K562 (cell line): ENCODE results near the gene PMP22. TPM values are rescaled to one million over a fixed set of nuclear protein-coding genes. Genes with fewer than 3 reads are reported as not detected.
A peak's percentile ranks its signal among the peaks of the same experiment; 100 is the strongest.

Experiments used
- ATAC-seq: fragments of 200-7000 bp; cut with Tn5 transposase; 3 replicates; pipeline ENCODE4 v1.9.1; 2020; ENCODE audit warnings: moderate library complexity
- BruUV-seq: library from RNA; stranded (reverse); fragments of 400-500 nt; replicated peaks from 2 replicates; lab custom pipeline; 2021; lab: Mats Ljungman, UMichigan
- CTCF ChIA-PET: fragments of 300-600 bp; formaldehyde crosslinking; extraction: SDS; loops from one replicate; lab custom pipeline; 2021; ENCODE audit warnings: low intra/inter-chr PET ratio; lab: Yijun Ruan, JAX
- POLR2A ChIA-PET: fragments of 300-600, 350-650 bp; sonication (Branson Sonifier 250); formaldehyde crosslinking; extraction: SDS; loops from one replicate; lab custom pipeline; 2021; ENCODE audit warnings: antibody characterized with exemption, inconsistent platforms; lab: Yijun Ruan, JAX
- DNase-seq, 4 experiments: peaks; one replicate each; pipeline versions ENCODE4 v3.0.0 to v3.0.0-alpha.2; 2011 to 2018; ENCODE audit warnings: low spot score in 3 of 4, mixed read lengths in 3 of 4; ENCODE audit errors: extremely low read depth in 1 of 4
- FAIRE-seq: peaks from 2 replicates; lab custom pipeline; 2011; peaks lifted over from hg19 to GRCh38; lab: Jason Lieb, UNC
- H2AFZ ChIP-seq: 2 replicates; pipeline ENCODE4 v1.6.0; 2011; ENCODE audit warnings: low read depth, low read length, control low read depth, inconsistent platforms
- H3K27ac ChIP-seq: fragments of 200-600 bp; 3 replicates; pipeline ENCODE4 v1.8.0; 2011; ENCODE audit warnings: low read depth, mild to moderate bottlenecking, control low read depth, inconsistent platforms, low read length, moderate library complexity, mixed read lengths; ENCODE audit errors: extremely low read depth
- H3K27me3 ChIP-seq, 2 experiments: fragments of 300-600 bp in 1 of 2; 2 replicates in 1 of 2; 3 replicates in 1 of 2; pipeline versions ENCODE4 v1.6.0 to v1.8.0; 2011; ENCODE audit warnings: inconsistent platforms in 2 of 2, low read length in 2 of 2, mild to moderate bottlenecking in 1 of 2, mixed read lengths in 1 of 2, moderate library complexity in 1 of 2; ENCODE audit not compliant: control insufficient read depth in 2 of 2, insufficient read depth in 2 of 2
- H3K36me3 ChIP-seq: fragments of 300-600 bp; 3 replicates; pipeline ENCODE4 v1.8.0; 2011; ENCODE audit warnings: mild to moderate bottlenecking, low read length, inconsistent platforms; ENCODE audit not compliant: control insufficient read depth, insufficient read depth
- H3K4me1 ChIP-seq, 2 experiments: fragments of 200-600 bp in 1 of 2; replicated peaks in 1 of 2; 2 replicates in 1 of 2; 3 replicates in 1 of 2; pipeline versions ENCODE4 v1.5.1 to v1.8.0; 2011; ENCODE audit warnings: inconsistent platforms in 2 of 2, low read length in 2 of 2, mild to moderate bottlenecking in 1 of 2, mixed read lengths in 1 of 2, moderate library complexity in 1 of 2; ENCODE audit not compliant: control insufficient read depth in 2 of 2, insufficient read depth in 2 of 2
- H3K4me2 ChIP-seq: 2 replicates; pipeline ENCODE4 v1.6.1; 2011; ENCODE audit warnings: low read length, control low read depth, inconsistent platforms, mixed read lengths; ENCODE audit not compliant: insufficient read depth
- H3K4me3 ChIP-seq: fragments of 200-600 bp; sonication (generic), shearing (Covaris generic); 2 replicates; pipeline ENCODE4 v1.5.1; 2016; ENCODE audit warnings: control low read depth, inconsistent platforms
- H3K79me2 ChIP-seq: fragments of 200-600 bp; 3 replicates; pipeline ENCODE4 v1.8.0; 2011; ENCODE audit warnings: low read length, inconsistent platforms; ENCODE audit not compliant: control insufficient read depth, insufficient read depth
- H3K9ac ChIP-seq, 2 experiments: 2 replicates each; pipeline versions ENCODE4 v1.6.0 to v1.6.1; 2011; ENCODE audit warnings: low read depth in 2 of 2, low read length in 2 of 2, control low read depth in 1 of 2, inconsistent platforms in 1 of 2, mild to moderate bottlenecking in 1 of 2, mixed read lengths in 1 of 2; ENCODE audit not compliant: insufficient read depth in 1 of 2
- H3K9me1 ChIP-seq: one replicate; pipeline ENCODE4 v1.6.0; 2011; ENCODE audit warnings: inconsistent platforms, mild to moderate bottlenecking, low read length, moderate library complexity; ENCODE audit not compliant: control insufficient read depth, insufficient read depth
- H3K9me3 ChIP-seq: replicated peaks from 2 replicates; pipeline ENCODE4 v1.5.1; 2011; ENCODE audit warnings: low read depth, low read length, inconsistent platforms; ENCODE audit not compliant: control insufficient read depth, insufficient read depth
- H4K20me1 ChIP-seq: replicated peaks from 2 replicates; pipeline ENCODE4 v1.6.1; 2011; ENCODE audit warnings: low read length, inconsistent platforms, mixed read lengths; ENCODE audit not compliant: control insufficient read depth, insufficient read depth
- ARNT ChIP-seq, 2 experiments: fragments of 450-650 bp; IDR thresholded peaks; 2 replicates each; pipeline ENCODE4 v1.6.1; 2016; ENCODE audit warnings: mild to moderate bottlenecking in 1 of 2
- FOS ChIP-seq: IDR thresholded peaks from 3 replicates; pipeline ENCODE4 v1.6.1; 2011; ENCODE audit not compliant: insufficient read length; ENCODE audit errors: extremely low read depth
- GABPB1 ChIP-seq: sonication (generic); formaldehyde crosslinking; IDR thresholded peaks from 2 replicates; pipeline ENCODE4 v1.8.0; 2022; ENCODE audit warnings: mild to moderate bottlenecking, missing genetic modification reagents
- NRF1 ChIP-seq, 2 experiments: fragments of 450-650 bp; IDR thresholded peaks in 1 of 2; conservative IDR thresholded peaks in 1 of 2; 2 replicates each; pipeline ENCODE4 v1.6.1; 2014; ENCODE audit warnings: mild to moderate bottlenecking in 2 of 2
- PHF20 ChIP-seq: fragments of 450-650 bp; IDR thresholded peaks from 2 replicates; pipeline ENCODE4 v1.6.1; 2018; ENCODE audit not compliant: partially characterized antibody
- WGBS: fragments of 100-300 bp; shearing (Covaris generic); methylation state at CpG from one replicate; pipeline ENCODE4 v1.1.6; 2016; ENCODE audit warnings: low coverage, mixed read lengths; ENCODE audit not compliant: insufficient coverage; ENCODE audit errors: missing lambda C conversion rate; 5-methylcytosine and 5-hydroxymethylcytosine counted together
- in situ Hi-C: fragments of 300-500 bp; cut with MboI; formaldehyde crosslinking; loops from 4 replicates; pipeline ENCODE4 v1.15.0; 2018; ENCODE audit warnings: inconsistent platforms, mixed read lengths
- intact Hi-C: fragments of 100-400 bp; cut with micrococcal nuclease; formaldehyde crosslinking; loops from 2 replicates; pipeline ENCODE4 v1.14.2; 2022
- polyA plus RNA-seq, 8 experiments: library from polyadenylated mRNA; depleted of rRNA in 4 of 8; stranded (reverse) in 5 of 8; unstranded in 3 of 8; fragments of >200 nt; fragmentation: Nextera tagmentation in 2 of 8; fragmentation: Illumina TruSeq in 1 of 8; extraction: Ambion mirVana in 2 of 8; extraction: Trizol in 1 of 8; gene quantifications; 2 replicates each; pipeline versions ENCODE4 v1.2.1 to v1.2.3, GENCODE V29; 2011 to 2014; ENCODE audit warnings: inconsistent platforms in 1 of 8, missing spikeins in 1 of 8
- total RNA-seq, 7 experiments: library from RNA; depleted of rRNA in 6 of 7; stranded (reverse); fragments of >200 nt in 6 of 7; fragmentation: Illumina TruSeq in 2 of 7; extraction: Trizol in 2 of 7; gene quantifications; 2 replicates each; pipeline versions ENCODE4 v1.2.1 to v1.2.3, GENCODE V29; 2011 to 2021; ENCODE audit warnings: low replicate concordance in 1 of 7

Gene PMP22
- total and polyA plus RNA-seq, 9 of the 15 experiments (the other 6 are each of a cell fraction or from before 2014, with no cell fraction given): 12.6 to 62.3 (median 25.8) TPM

DNA sequence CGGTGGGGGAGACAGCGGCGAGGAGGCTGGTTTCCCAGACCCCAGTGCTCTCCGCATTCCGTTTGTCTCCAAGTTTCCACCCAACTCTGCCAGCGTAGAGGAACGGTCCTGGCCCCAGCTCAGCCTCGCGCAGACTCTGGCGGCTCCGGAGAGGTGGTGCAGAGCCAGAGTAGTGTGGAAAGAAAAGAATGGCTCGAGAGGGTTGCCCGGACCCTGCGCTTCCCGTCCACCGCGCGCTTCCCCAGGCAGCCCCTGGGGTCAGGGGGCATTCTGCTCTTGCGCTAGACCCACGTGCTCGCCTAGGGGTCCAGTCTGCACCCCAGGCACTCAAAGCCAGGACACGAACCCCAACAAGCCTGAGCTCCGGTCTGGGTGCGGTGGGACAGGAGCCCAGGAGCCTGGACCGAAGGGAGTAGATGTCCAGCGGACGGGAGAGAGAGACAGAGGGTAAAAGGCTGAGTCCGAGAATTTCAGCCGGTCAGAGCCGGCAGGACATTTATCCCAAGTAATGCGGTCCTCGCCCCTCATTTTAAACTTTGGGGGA, 3.8 kb downstream of the PMP22 start:
- H2AFZ ChIP-seq: peak overlapping the region; percentile 95
- H3K27ac ChIP-seq: 0 out of 3 replicates have a peak overlapping the region, but pooled peaks have one; percentile 15
- peak; percentile 63 to 66 for TF ChIP-seq NRF1 (conservative IDR thresholded peaks at IDR 0.05 in 1 of 2, IDR thresholded peaks at IDR 0.05 in 1 of 2)
- TF ChIP-seq ARNT (IDR thresholded peaks at IDR 0.05): no peak
- no peak for TF ChIP-seq FOS
- no peak for TF ChIP-seq PHF20
- TF ChIP-seq GABPB1 (CRISPR knock-in tag): 0 out of 2 replicates have a peak, but pooled peaks have one; percentile 30
- H3K36me3 ChIP-seq: peaks cover 16% of the 10 kb centered on the region; the same call in 2 of the 3 replicates
- DNase-seq: peak in 2 of 4 experiments; percentile 15 to 18
- peak overlapping the region; percentile 44 to 86 for H3K9ac ChIP-seq
- peaks cover 34 to 35% of the 10 kb centered on the region in 2 experiments for H3K4me1 ChIP-seq
- in situ Hi-C loops: loop anchor here (25.0 kb wide), 1 partner anchor 701 kb away; no protein-coding TSS in a partner anchor
- H4K20me1 ChIP-seq: no peaks in the 10 kb centered on the region
- CTCF ChIA-PET: interaction anchor here (1.1 to 2.4 kb wide), 2 partner anchors 241 to 265 kb away, joined by 3 to 28 read pairs; no protein-coding TSS in a partner anchor
- POLR2A ChIA-PET: interaction anchor here (0.9 kb wide), 1 partner anchor 242 kb away, joined by 4 read pairs; no protein-coding TSS in a partner anchor
- ATAC-seq: peak; percentile 43
- FAIRE-seq: no peak
- WGBS: 22% methylated on average over 12 of the region's 32 CpGs
- intact Hi-C loops: loop anchor here (2.0 kb wide), 1 partner anchor 147 kb away; no protein-coding TSS in a partner anchor
- peak overlapping the region; percentile 88 for H3K4me2 ChIP-seq
- no peaks in the 10 kb centered on the region for H3K9me1 ChIP-seq
- H3K4me3 ChIP-seq: peak overlapping the region; percentile 56
- no TSS peak for BruUV-seq
- H3K9me3 ChIP-seq: no peaks in the 10 kb centered on the region
- H3K27me3 ChIP-seq: peaks cover 0 to 17% of the 10 kb centered on the region in 2 experiments; a peak in 2 of 5 replicates
- H3K79me2 ChIP-seq: peaks cover 4% of the 10 kb centered on the region; the same call in 2 of the 3 replicates
